Uterus (tissue), 2 donors: Measurements from ENCODE around the gene ADGRF5.

ENCODE experiments used
- POLR2A ChIP-seq, 2 donors: fragments of 450-650 bp; IDR thresholded peaks; one replicate each; pipeline ENCODE4 v1.6.1; 2016; ENCODE audit warnings: antibody characterized with exemption in 2 of 2, mild to moderate bottlenecking in 1 of 2, moderate library complexity in 1 of 2
- TF ChIP-seq, protein P1 (sequence below), 4 experiments: fragments of 200-600 bp in 2 of 4; fragments of 450-650 bp in 2 of 4; sonication (generic) in 2 of 4; IDR thresholded peaks; one replicate each; pipeline ENCODE4 v1.5.1; 2016 to 2019; ENCODE audit warnings: antibody characterized with exemption in 4 of 4, mild to moderate bottlenecking in 2 of 4, moderate library complexity in 1 of 4

DNA sequence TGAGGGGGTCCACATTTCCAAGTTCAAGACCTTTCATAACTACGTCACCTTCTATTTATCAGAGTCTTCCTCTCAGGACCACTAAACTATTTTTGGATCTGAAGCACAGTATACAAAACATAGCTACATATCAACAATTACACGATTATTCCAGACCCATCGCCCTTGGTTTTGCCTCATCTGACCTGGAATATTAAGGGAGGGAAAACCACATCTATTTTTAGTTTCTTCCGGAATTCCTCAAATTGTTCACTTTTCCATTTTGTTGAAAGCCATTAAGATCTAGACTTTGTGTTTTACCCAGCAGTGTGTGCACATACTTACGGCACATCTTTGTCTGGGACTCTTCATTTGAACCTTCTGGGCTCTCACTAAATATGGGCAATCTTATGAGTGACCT, 12.0 kb upstream of the ADGRF5 start:
- TF ChIP-seq POLR2A (IDR thresholded peaks at IDR 0.05), result no peak
- TF ChIP-seq, protein P1, sequence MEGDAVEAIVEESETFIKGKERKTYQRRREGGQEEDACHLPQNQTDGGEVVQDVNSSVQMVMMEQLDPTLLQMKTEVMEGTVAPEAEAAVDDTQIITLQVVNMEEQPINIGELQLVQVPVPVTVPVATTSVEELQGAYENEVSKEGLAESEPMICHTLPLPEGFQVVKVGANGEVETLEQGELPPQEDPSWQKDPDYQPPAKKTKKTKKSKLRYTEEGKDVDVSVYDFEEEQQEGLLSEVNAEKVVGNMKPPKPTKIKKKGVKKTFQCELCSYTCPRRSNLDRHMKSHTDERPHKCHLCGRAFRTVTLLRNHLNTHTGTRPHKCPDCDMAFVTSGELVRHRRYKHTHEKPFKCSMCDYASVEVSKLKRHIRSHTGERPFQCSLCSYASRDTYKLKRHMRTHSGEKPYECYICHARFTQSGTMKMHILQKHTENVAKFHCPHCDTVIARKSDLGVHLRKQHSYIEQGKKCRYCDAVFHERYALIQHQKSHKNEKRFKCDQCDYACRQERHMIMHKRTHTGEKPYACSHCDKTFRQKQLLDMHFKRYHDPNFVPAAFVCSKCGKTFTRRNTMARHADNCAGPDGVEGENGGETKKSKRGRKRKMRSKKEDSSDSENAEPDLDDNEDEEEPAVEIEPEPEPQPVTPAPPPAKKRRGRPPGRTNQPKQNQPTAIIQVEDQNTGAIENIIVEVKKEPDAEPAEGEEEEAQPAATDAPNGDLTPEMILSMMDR (IDR thresholded peaks at IDR 0.05), result no peak
